ENCODE data around the gene KMT2C.
A peak's percentile ranks its signal among the peaks of the same experiment; 100 is the strongest.
"Not testable (repeated sequence)": the region's sequence is repeated elsewhere in the genome, so short reads cannot be mapped to it uniquely, and the experiment has no call there.

The KMT2C gene

DNA sequence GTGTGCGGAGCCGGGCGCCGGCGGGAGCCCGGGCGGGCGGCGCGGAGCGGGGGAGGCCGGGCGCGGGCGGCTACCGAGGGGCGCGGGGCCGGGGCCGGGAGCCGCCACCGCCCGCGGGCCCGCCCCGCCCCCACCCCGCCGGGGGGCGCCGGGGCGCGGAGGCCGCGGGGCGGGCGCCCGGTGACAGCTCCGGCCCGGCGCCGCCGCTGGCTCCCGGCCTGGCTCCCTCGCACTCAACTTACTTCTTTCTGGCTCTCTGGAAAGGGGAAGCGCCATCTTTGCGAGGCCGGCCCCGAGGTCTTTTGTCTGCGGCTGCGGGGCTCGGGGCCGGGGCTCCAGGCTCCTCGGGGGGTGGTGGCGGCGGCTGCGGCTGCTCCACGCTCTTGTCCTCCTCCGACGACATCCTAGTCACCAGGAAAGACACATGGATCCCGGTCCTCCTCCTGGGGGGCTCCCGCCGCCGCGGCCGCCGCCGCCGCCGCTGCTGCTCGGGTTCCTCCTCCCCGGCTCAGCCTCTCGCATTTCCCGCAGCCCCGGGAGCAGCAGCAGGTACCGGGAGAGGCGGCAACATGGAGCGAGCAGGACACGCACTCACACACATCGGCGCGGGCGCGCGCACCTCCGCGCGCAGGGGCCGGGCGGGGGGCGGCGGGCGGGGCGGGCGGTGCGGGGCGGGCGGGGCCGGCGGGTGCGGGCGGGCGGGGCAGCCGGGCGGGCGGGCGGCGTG lies at the start of gene KMT2C:
KMT2C (minus strand) TSS at position 620 of the 727 bp plus-strand sequence; CDS start at position 403, 217 bp downstream.
- no peak for DNase-seq (ENCODE audit: low read depth)

GRCh38 chr7:152481082-152481481 lies 45.3 kb upstream of the KMT2C start:
- DNase-seq (ENCODE audit: low read depth), result no peak

DNA sequence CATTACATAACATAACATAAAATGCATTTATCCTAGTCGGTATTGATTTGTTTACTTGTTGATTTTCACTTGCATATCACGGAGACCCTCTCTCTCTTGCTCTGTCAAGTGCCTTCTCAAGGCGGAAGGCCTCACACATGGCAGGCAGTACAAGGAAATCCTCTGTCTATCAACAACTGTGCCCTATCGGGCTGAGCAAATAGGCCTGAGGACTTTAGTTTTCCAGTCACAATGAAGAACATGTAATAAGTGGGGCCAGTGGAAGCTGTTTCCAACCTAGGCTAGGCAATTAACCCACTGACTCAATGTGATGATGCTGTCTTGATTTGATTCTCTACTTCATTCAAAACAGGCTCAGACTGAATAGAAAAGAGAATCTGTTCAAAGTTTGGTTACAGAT lies 44.9 kb upstream of the KMT2C start:
- no peak for DNase-seq (ENCODE audit: low read depth)

DNA sequence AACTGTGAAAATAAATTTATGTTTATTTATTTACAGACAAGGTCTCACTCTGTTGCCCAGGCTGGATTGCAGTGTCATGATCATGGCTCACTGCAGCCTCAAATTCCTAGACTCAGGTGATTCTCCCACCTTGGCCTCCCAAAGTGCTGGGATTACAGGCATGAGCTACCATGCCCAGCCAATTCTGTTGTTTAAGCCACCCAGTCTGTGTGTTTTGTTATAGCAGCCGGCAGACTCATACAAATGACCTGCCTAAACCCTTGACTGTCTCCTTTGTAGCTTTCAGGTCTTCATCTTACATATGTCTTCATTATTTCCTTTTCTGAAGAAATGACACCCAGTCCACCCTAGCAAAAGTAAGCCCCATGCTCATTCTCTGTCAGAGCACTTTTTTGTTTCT lies 43.8 kb upstream of the KMT2C start:
- DNase-seq (ENCODE audit: low read depth), result no peak

DNA sequence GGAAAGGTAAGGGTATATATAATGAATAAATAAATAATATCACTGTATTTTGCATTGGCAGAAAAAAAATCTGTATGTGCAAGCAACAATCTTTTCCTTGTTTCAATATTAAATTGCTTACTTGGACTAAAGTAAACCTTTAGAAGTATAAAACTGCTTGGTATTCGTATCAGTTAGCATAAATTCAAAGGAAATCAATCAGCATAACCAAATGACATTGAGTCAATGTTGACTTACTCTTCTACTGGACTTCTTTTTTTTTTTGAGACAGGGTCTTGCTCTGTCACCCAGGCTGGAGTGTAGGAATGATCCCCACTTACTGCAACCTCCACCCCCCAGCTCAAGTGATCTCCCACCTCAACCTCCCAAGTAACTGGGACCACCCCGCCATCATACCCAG lies 42.3 kb upstream of the KMT2C start:
- no peak for DNase-seq (ENCODE audit: low read depth)

- no peak for DNase-seq (ENCODE audit: low read depth)
Measured at GRCh38 chr7:152477079-152477478, 41.3 kb upstream of the KMT2C start.

- no peak for DNase-seq (ENCODE audit: low read depth)
Measured at GRCh38 chr7:152476551-152476950, 40.7 kb upstream of the KMT2C start.

GRCh38 chr7:152471023-152471620 lies 35.3 kb upstream of the KMT2C start:
- DNase-seq (ENCODE audit: low read depth), result not testable (repeated sequence)

GRCh38 chr7:152470251-152471022 lies 34.6 kb upstream of the KMT2C start:
- DNase-seq (ENCODE audit: low read depth), result not testable (repeated sequence)

DNA sequence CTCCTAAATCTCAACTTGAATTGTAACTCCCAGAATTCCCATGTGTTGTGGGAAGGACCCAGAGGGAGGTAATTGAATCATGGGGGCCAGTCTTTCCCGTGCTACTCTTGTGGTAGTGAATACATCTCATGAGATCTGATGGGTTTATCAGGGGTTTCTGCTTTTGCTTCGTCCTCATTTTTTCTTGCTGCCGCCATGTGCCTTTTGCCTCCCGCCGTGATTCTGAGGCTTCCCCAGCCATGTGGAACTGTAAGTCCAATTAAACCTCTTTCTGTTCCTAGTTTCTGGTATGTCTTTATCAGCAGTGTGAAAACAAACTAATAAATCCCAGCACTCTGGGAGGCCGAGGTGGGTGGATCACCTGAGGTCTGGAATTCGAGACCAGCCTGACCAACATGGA lies 33.8 kb upstream of the KMT2C start:
- DNase-seq (ENCODE audit: low read depth), result not testable (repeated sequence)

GRCh38 chr7:152467225-152467624 lies 31.4 kb upstream of the KMT2C start:
- no peak for DNase-seq (ENCODE audit: low read depth)

DNA sequence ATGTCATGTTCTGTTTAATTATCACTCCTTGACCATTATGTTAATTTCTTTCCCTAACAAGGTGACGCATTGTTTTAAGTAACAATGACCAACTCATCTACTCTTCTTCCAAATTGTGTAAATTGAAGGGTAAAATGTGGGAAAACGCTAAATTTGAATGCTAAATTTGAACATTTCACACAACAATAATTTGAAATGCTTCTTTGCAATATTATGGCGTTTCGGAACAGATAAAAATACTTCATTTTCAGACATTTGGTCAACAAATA lies 29.2 kb upstream of the KMT2C start:
- no peak for DNase-seq (ENCODE audit: low read depth)

- peak; percentile 11 for DNase-seq (ENCODE audit: low read depth)
Measured at GRCh38 chr7:152464312-152465118, 28.7 kb upstream of the KMT2C start.

DNA sequence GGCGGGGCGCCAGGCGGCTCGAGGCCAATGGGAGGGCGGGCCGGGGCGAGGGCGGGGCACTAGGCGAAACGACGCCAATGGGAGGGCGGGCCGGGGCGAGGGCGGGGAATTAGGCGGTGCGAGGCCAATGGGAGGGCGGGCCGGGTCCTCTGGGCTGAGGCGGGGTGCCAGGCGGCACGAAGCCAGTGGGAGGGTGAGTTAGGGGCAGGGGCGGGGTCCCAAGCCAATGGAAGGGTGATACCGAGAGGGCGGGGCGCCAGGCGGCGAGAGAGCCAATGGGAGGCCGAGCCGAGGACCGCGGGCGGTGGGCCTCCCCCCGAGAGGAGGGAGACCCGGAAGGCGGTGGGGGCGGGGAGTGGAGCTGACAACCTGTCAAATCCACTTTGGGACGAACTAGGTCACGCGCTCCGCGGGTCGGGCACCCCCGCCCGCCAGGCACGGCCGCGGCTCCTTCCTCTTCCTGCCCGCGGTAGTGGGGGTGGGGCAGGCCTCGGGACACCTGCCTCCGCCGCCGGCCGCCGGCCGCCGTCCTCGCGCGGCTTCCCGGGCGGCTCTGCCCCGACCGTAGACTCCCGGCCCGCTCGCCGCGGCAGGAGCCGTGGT lies 28.0 kb upstream of the KMT2C start:
- peak; percentile 73 for DNase-seq (ENCODE audit: low read depth)

DNA sequence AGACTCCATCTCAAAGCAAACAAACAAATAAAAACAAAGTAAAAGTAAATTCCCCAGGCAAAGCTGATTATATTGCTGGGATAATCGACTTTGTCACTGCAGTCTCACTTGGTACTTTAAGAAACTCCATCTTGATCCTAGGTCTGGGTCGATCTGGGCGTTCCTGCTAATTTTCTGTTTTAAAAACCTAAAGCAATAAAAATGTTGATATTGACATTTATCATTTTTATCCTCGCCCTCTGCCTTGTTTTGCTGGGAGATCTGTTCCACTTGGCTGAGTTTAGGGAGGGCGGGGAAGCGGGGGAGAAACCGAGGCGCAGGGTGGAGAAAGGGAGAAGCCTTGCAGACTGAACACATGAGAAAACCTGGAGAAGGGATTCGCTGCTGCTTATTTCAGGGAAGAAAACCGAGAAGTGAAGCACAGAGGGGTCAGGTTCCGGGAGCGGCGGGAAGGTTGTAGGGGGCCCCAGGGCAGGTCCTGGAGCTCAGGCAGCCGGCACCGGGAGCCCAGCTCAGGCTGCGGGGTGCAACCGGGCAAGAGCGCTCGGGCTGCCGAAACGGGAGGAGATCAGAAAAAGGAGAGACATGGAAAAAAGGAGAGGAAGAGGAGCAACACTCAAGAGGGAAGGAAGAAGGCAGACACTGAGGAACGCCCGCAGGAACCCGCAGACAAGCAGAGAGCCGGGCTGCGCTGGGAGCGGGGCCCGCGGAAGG lies 27.3 kb upstream of the KMT2C start:
- no peak for DNase-seq (ENCODE audit: low read depth)

DNA sequence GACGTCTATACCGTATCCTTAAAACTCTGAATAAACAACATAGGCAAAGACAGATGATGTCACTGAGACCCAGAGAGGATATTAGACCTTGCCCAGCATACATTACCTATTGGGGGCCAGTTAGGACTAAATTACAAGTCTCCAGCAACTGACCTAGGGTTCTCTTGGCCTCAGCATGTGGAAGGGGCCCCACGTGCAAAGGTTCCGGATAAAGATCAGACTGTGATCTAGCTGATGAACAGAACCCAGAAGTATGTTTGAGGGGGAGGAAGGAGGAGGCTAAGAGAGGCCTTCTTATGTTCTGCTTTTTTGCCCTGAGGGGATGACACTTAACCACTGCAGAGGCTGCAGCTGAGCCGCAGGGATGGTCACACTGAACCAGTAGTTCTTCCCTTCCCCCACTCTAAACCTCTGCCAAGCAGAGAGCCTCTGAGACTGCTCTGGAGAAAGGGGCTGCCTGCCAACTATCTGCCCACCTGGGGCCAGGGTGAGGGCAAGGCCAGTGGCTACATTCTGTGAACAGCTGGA lies 24.0 kb upstream of the KMT2C start:
- DNase-seq (ENCODE audit: low read depth), result no peak

DNA sequence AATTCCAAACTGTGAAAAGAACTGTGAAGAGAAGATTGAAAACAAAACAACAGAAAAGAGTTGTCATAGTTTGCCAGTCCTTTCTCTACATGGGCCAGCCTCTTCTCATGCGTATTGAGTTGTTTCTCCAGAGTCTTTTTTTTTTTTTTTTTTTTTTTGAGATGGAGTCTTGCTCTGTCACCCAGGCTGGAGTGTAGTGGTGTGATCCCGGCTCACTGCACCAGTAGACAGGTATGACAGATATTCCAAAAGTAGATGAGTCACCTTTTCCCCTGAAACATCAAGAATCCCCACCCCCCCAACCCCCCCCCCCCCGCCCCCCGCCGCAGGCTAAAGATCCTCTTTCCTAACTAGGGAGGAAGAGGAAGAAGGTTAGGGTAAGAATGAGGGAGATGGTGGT lies 15.6 kb upstream of the KMT2C start:
- DNase-seq (ENCODE audit: low read depth), result no peak

DNA sequence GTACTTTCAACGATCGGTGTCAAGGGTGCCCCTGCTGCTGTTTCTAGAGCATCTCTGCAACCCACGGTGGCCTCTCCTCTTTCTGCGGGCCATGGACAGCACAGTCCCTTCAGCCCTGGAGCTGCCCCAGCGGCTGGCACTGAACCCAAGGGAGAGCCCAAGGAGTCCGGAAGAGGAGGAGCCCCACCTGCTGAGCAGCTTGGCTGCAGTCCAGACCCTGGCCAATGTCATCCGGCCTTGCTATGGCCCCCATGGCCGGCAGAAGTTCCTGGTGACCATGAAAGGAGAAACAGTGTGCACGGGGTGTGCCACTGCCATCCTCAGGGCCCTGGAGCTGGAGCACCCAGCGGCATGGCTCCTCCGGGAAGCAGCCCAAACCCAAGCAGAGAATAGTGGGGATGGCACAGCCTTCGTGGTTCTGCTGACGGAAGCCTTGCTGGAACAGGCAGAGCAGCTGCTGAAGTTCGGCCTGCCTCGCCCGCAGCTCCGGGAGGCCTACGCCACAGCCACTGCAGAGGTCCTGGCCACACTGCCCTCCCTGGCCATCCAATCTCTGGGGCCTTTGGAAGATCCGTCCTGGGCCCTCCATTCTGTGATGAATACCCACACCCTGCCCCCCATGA lies 9.7 kb upstream of the KMT2C start:
- DNase-seq (ENCODE audit: low read depth), result not testable (repeated sequence)

- DNase-seq (ENCODE audit: low read depth), result no peak
Measured at GRCh38 chr7:152443586-152443985, 7.8 kb upstream of the KMT2C start.

DNA sequence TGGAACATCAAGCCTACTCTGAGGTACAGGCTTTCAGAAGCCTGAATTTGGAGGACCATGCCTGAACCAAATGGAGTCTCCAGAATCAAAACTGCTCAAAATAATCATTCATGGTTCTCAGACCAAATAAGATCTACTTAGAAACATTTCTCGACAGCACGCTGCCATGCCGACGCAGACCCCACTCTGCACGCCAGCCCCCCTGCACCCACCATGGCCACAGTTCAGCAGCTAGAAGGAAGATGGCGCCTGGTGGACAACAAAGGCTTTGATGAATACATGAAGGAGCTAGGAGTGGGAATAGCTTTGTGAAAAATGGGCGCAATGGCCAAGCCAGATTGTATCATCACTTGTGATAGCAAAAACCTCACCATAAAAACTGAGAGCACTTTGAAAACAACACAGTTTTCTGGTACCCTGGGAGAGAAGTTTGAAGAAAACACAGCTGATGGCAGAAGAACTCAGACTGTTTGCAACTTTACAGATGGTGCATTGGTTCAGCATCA lies 6.6 kb upstream of the KMT2C start:
- no peak for DNase-seq (ENCODE audit: low read depth)
